ENCODE data around the gene HTT. TPM values are rescaled to one million over a fixed set of nuclear protein-coding genes. Genes with fewer than 3 reads are reported as not detected.

The HTT gene
- polyA plus RNA-seq, 1 donor (not counting 4 experiments of a cell fraction or from before 2014, with no cell fraction given) = 16.2 TPM

DNA sequence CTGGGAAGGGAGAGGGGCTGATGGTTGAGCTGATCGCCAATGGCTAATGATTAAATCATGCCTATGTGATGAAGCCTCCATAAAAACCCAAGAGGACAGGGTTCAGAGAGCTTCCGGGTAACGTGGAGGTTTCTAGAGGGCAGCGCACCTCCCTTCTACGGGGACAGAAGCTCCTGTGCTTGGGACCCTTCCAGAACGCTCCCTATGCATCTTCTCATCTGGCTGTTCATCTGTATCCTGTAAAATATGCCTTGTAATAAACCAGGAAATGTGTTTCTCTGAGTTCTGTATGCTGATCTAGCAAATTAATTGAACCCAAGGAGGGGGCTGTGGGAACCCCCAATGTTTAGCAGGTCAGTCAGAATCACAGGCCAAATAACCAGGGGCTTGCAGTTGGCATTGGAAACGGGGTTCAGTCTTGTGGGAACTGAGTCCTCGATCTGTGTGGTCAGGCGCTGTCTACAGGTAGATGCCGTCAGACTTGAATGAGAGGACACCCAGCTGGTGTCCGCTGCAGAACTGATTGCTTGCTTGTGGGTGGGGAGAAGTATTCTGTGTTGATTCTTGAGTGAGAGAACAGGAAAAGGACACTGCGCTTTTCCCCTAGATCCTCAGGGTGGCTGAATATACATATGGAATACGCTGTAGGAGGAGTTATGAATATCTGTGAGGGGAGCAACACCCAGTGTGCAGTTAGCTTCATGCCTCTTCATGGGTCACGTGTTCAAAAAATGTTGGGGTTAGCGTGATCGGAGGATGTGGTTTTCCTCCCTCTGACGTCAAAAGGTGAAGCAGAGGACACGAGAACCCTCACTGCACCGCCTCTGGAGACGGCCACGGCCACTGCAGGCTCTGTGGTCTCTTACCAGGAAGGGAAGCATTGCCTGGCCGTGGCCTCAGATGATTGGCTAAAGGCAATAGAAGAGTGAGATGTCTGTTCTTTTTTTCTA is 29.3 kb upstream of the HTT start:
- Histone ChIP-seq H3K9me3 (ENCODE audit: control insufficient read depth, low read depth, low read length) (no peaks in the 10 kb centered on the region), H3K9me1 (ENCODE audit: control insufficient read depth, extremely low read depth, insufficient read depth, low read length) (no peaks in the 10 kb centered on the region), H3K27me3 (ENCODE audit: control insufficient read depth, extremely low read depth, insufficient read depth, low read length) (peaks cover 7% of the 10 kb centered on the region), H4K20me1 (ENCODE audit: control insufficient read depth, extremely low read depth, insufficient read depth, low read length) (no peaks in the 10 kb centered on the region), H2AFZ (ENCODE audit: control insufficient read depth, low read length) (no peak overlapping the region), H3K9ac (ENCODE audit: control insufficient read depth, extremely low read depth, insufficient read depth, low read length) (no peak overlapping the region), H3K27ac (ENCODE audit: control insufficient read depth, insufficient read depth, low read length) (no peak overlapping the region), H3K4me2 (ENCODE audit: control insufficient read depth, extremely low read depth, insufficient read depth, low read depth, low read length) (no peak overlapping the region), H3K4me3 (ENCODE audit: control insufficient read depth in 2 of 3, extremely low read depth in 1 of 3, insufficient read depth in 2 of 3, low read depth in 1 of 3, low read length in 3 of 3) (no peak overlapping the region), H3K4me1 (ENCODE audit: control insufficient read depth, extremely low read depth, insufficient read depth, low read length) (peaks cover 17% of the 10 kb centered on the region), H3K79me2 (ENCODE audit: control insufficient read depth, insufficient read depth, low read length) (no peaks in the 10 kb centered on the region), H3K36me3 (ENCODE audit: control insufficient read depth in 2 of 2, extremely low read depth in 1 of 2, insufficient read depth in 2 of 2, low read length in 2 of 2) (no peaks in the 10 kb centered on the region)
- dilution Hi-C loops (cut with MboI; ENCODE audit: extremely low pct_ligation_motif_present, low sequenced_read_pairs) = no loop called here
- TF ChIP-seq EZH2 (IDR thresholded peaks at IDR 0.05; ENCODE audit: low read length) = no peak
- TF ChIP-seq, protein P1, sequence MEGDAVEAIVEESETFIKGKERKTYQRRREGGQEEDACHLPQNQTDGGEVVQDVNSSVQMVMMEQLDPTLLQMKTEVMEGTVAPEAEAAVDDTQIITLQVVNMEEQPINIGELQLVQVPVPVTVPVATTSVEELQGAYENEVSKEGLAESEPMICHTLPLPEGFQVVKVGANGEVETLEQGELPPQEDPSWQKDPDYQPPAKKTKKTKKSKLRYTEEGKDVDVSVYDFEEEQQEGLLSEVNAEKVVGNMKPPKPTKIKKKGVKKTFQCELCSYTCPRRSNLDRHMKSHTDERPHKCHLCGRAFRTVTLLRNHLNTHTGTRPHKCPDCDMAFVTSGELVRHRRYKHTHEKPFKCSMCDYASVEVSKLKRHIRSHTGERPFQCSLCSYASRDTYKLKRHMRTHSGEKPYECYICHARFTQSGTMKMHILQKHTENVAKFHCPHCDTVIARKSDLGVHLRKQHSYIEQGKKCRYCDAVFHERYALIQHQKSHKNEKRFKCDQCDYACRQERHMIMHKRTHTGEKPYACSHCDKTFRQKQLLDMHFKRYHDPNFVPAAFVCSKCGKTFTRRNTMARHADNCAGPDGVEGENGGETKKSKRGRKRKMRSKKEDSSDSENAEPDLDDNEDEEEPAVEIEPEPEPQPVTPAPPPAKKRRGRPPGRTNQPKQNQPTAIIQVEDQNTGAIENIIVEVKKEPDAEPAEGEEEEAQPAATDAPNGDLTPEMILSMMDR (optimal IDR thresholded peaks at IDR 0.05 in 1 of 3, IDR thresholded peaks at IDR 0.05 in 1 of 3, conservative IDR thresholded peaks at IDR 0.05 in 1 of 3; ENCODE audit: extremely low read depth in 1 of 3, insufficient read depth in 2 of 3, low read length in 3 of 3) = no peak
- DNase-seq (ENCODE audit: low read depth, low spot score) = no peak
- FAIRE-seq = no peak

DNA sequence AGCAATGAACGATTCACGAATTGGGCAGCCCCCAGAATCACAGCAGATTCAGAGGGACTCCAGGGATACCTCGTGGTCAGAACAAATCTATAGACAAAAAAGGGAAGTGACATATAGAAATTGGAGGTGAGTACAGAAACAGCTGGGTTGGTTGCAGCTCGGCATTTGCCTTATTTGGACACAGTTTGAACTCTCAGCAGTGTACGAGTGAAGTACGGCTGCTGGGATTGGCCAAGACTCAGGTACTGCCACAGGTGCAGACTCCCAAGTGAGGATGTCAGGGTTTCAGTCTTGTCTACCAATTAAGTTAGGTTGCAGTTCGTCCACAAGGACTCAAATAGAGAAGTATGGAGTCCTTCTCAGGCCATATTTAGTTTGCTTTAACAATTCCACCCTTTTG is 28.3 kb upstream of the HTT start:
- Histone ChIP-seq H3K9ac (ENCODE audit: control insufficient read depth, extremely low read depth, insufficient read depth, low read length) (no peak overlapping the region), H4K20me1 (ENCODE audit: control insufficient read depth, extremely low read depth, insufficient read depth, low read length) (no peaks in the 10 kb centered on the region), H3K4me1 (ENCODE audit: control insufficient read depth, extremely low read depth, insufficient read depth, low read length) (peaks cover 17% of the 10 kb centered on the region), H3K27me3 (ENCODE audit: control insufficient read depth, extremely low read depth, insufficient read depth, low read length) (peaks cover under 1% of the 10 kb centered on the region), H3K4me3 (ENCODE audit: control insufficient read depth in 2 of 3, extremely low read depth in 1 of 3, insufficient read depth in 2 of 3, low read depth in 1 of 3, low read length in 3 of 3) (no peak overlapping the region), H3K79me2 (ENCODE audit: control insufficient read depth, insufficient read depth, low read length) (no peaks in the 10 kb centered on the region), H3K27ac (ENCODE audit: control insufficient read depth, insufficient read depth, low read length) (no peak overlapping the region), H2AFZ (ENCODE audit: control insufficient read depth, low read length) (no peak overlapping the region), H3K9me1 (ENCODE audit: control insufficient read depth, extremely low read depth, insufficient read depth, low read length) (no peaks in the 10 kb centered on the region), H3K36me3 (ENCODE audit: control insufficient read depth in 2 of 2, extremely low read depth in 1 of 2, insufficient read depth in 2 of 2, low read length in 2 of 2) (no peaks in the 10 kb centered on the region), H3K4me2 (ENCODE audit: control insufficient read depth, extremely low read depth, insufficient read depth, low read depth, low read length) (no peak overlapping the region), H3K9me3 (ENCODE audit: control insufficient read depth, low read depth, low read length) (no peaks in the 10 kb centered on the region)
- DNase-seq (ENCODE audit: low read depth, low spot score) (no peak), FAIRE-seq (no peak)
- dilution Hi-C loops (cut with MboI; ENCODE audit: extremely low pct_ligation_motif_present, low sequenced_read_pairs) = no loop called here
- TF ChIP-seq EZH2 (IDR thresholded peaks at IDR 0.05; ENCODE audit: low read length) = no peak
- TF ChIP-seq, protein P1 (optimal IDR thresholded peaks at IDR 0.05 in 1 of 3, IDR thresholded peaks at IDR 0.05 in 1 of 3, conservative IDR thresholded peaks at IDR 0.05 in 1 of 3; ENCODE audit: extremely low read depth in 1 of 3, insufficient read depth in 2 of 3, low read length in 3 of 3) = no peak
